B cell (primary cell): ENCODE measurements around the gene LRRC4C. TPM values are rescaled to one million over a fixed set of nuclear protein-coding genes. Genes with fewer than 3 reads are reported as not detected.
A peak's percentile ranks its signal among the peaks of the same experiment; 100 is the strongest.

Experiments
- ATAC-seq: fragments of 200-7000 bp; cut with Tn5 transposase; one replicate; pipeline ENCODE4 v1.10.0; 2021; ENCODE audit warnings: low read depth, mild to moderate bottlenecking, moderate number of reproducible peaks, moderate library complexity
- CTCF ChIA-PET: fragments of 350-600 bp; sonication (Branson Sonifier 250); formaldehyde crosslinking; loops from one replicate; lab custom pipeline; 2021; ENCODE audit warnings: antibody characterized with exemption, inconsistent platforms; lab: Charles Lee
- POLR2A ChIA-PET: fragments of 350-600 bp; sonication (Branson Sonifier 250); formaldehyde crosslinking; loops from one replicate; lab custom pipeline; 2021; ENCODE audit warnings: antibody characterized with exemption; lab: Charles Lee
- DNase-seq: peaks from one replicate; pipeline ENCODE4 v3.0.0; 2013
- H2AFZ ChIP-seq: 2 replicates; pipeline ENCODE4 v1.6.1; 2012; ENCODE audit warnings: mild to moderate bottlenecking, low read depth, low read length; ENCODE audit not compliant: insufficient read depth, poor library complexity, severe bottlenecking
- H3K27ac ChIP-seq, 2 donors: 1 replicate in 1 of 2; 2 replicates in 1 of 2; pipeline ENCODE4 v1.5.1; 2012 to 2013; ENCODE audit warnings: low read length in 2 of 2, mild to moderate bottlenecking in 2 of 2, moderate library complexity in 1 of 2
- H3K27me3 ChIP-seq, 4 experiments: fragments of 200-600 bp in 1 of 4; sonication (generic) in 1 of 4; replicated peaks in 1 of 4; 1 replicate in 2 of 4; 2 replicates in 2 of 4; pipeline versions ENCODE4 v1.6.1 to v1.7.0; 2013 to 2016; ENCODE audit warnings: low read length in 3 of 4, mild to moderate bottlenecking in 2 of 4, mixed read lengths in 1 of 4, moderate library complexity in 1 of 4; ENCODE audit not compliant: insufficient read depth in 4 of 4, control insufficient read depth in 3 of 4; ENCODE audit errors: control extremely low read depth in 1 of 4
- H3K36me3 ChIP-seq, 2 experiments: replicated peaks in 1 of 2; 1 replicate in 1 of 2; 2 replicates in 1 of 2; pipeline versions ENCODE4 v1.6.1 to v1.7.1; 2013; ENCODE audit warnings: low read length in 1 of 2; ENCODE audit not compliant: insufficient read depth in 2 of 2, control insufficient read depth in 1 of 2; ENCODE audit errors: control extremely low read depth in 1 of 2, extremely low read depth in 1 of 2
- H3K4me1 ChIP-seq, 2 donors: fragments of 200-600 bp in 1 of 2; sonication (generic) in 1 of 2; 1 replicate in 1 of 2; 2 replicates in 1 of 2; pipeline versions ENCODE4 v1.5.1 to v1.6.1; 2013 to 2017; ENCODE audit warnings: low read length in 2 of 2; ENCODE audit not compliant: control insufficient read depth in 2 of 2, insufficient read depth in 2 of 2
- H3K4me2 ChIP-seq: replicated peaks from 2 replicates; pipeline ENCODE3; 2012; ENCODE audit warnings: mild to moderate bottlenecking, low read depth, low read length; ENCODE audit not compliant: poor library complexity, severe bottlenecking
- H3K4me3 ChIP-seq, 5 experiments: fragments of 200-600 bp in 1 of 5; sonication (generic) in 1 of 5; 1 replicate in 3 of 5; 2 replicates in 2 of 5; pipeline versions ENCODE4 v1.5.1 to v1.7.0; 2011 to 2016; ENCODE audit warnings: low read length in 4 of 5, mild to moderate bottlenecking in 4 of 5, low read depth in 2 of 5, control low read depth in 1 of 5, moderate library complexity in 1 of 5; ENCODE audit not compliant: insufficient read depth in 1 of 5; ENCODE audit errors: control extremely low read depth in 1 of 5, extremely low read depth in 1 of 5
- H3K79me2 ChIP-seq: fragments of 200-600 bp; sonication (generic); one replicate; pipeline ENCODE4 v1.6.0; 2016; ENCODE audit warnings: low read length; ENCODE audit not compliant: control insufficient read depth, insufficient read depth
- H3K9ac ChIP-seq: fragments of 200-600 bp; sonication (generic); 2 replicates; pipeline ENCODE4 v1.6.1; 2017; ENCODE audit warnings: mild to moderate bottlenecking, low read length, moderate library complexity
- H3K9me3 ChIP-seq, 3 donors: one replicate each; pipeline versions ENCODE4 v1.6.1 to v1.7.1; 2013; ENCODE audit warnings: low read length in 2 of 3; ENCODE audit not compliant: control insufficient read depth in 2 of 3, insufficient read depth in 1 of 3; ENCODE audit errors: control extremely low read depth in 1 of 3
- H4K20me1 ChIP-seq: 2 replicates; pipeline ENCODE4 v1.6.0; 2012; ENCODE audit warnings: mild to moderate bottlenecking, low read length; ENCODE audit not compliant: insufficient read depth, control insufficient read depth, poor library complexity, severe bottlenecking
- H3K27ac Mint-ChIP-seq: one replicate; pipeline ENCODE4 v1.8.0; 2021; ENCODE audit warnings: mixed read lengths
- H3K27me3 Mint-ChIP-seq: one replicate; pipeline ENCODE4 v1.8.0; 2021; ENCODE audit warnings: mixed read lengths
- H3K4me1 Mint-ChIP-seq: one replicate; pipeline ENCODE4 v1.8.0; 2021; ENCODE audit warnings: mixed read lengths
- H3K4me3 Mint-ChIP-seq: one replicate; pipeline ENCODE4 v1.8.0; 2021; ENCODE audit warnings: mixed read lengths
- H3K9me3 Mint-ChIP-seq: one replicate; pipeline ENCODE4 v1.8.0; 2022; ENCODE audit warnings: mixed read lengths; ENCODE audit not compliant: insufficient read depth
- EZH2 ChIP-seq: IDR thresholded peaks from 2 replicates; pipeline ENCODE4 v1.6.1; 2012; ENCODE audit warnings: borderline replicate concordance, low read depth, mild to moderate bottlenecking, moderate library complexity, low read length; ENCODE audit not compliant: insufficient read depth, poor library complexity, severe bottlenecking
- WGBS: methylation state at CpG from one replicate; pipeline ENCODE4 v1.1.5; 2013; ENCODE audit warnings: missing lambda C conversion rate; ENCODE audit not compliant: insufficient coverage; 5-methylcytosine and 5-hydroxymethylcytosine counted together
- intact Hi-C: fragments of 100-400 bp; cut with micrococcal nuclease; formaldehyde crosslinking; loops from one replicate; pipeline ENCODE4 v1.10.0; 2022
- polyA plus RNA-seq: library from polyadenylated mRNA; depleted of rRNA; stranded (reverse); fragments of >200 nt; gene quantifications from 2 replicates; pipeline ENCODE4 v1.2.3, GENCODE V29; 2012
- total RNA-seq, 2 donors: library from RNA; stranded (reverse); fragments of 120-200 nt in 1 of 2; gene quantifications; 1 replicate in 1 of 2; 2 replicates in 1 of 2; pipeline versions ENCODE4 v1.2.3 to v1.2.4, GENCODE V29; 2013 to 2022
- TF ChIP-seq, protein P1 (sequence below): fragments of 200-600 bp; IDR thresholded peaks from one replicate; pipeline ENCODE4 v1.8.0; 2022; ENCODE audit warnings: antibody characterized with exemption, mild to moderate bottlenecking

Gene LRRC4C
- total and polyA plus RNA-seq, 2 donors (not counting 1 experiment from before 2014, with no cell fraction given), result 0.57 TPM; not detected in 1

DNA sequence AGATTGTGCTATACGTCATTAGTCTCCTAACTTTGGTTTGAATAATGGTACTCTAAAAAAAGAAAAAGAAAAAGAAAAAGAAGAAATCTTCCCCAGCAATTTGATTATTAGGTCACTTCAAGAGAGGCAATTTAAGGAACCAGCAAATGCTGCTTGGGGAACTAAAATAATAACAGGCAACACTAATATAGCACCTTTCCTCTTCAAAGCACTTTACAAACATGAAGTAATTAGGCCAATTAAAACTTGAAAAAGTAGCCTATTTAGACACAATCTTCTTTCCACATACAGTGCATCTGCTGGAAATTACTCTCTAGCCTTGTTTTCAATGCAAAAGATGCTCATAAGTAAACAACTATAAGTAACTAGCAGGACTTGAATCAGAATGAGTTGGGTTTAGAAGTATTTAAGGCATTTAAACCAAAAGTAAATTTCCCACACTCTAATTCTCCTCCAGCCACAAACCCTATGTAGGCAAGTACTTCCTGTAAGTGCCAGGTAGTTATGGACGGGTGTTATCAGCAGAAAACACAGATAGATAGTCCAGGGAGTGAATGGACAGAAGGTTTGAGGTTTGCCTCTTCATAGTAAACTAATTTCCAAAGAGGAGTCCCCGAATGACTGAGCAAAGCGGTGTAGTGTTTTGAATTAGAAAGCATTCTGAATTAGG lies 44.5 kb downstream of the LRRC4C start:
- DNase-seq (no peak), ATAC-seq (no peak)
- peaks cover 0 to 4% (median 1%) of the 10 kb centered on the region in 3 donors for H3K9me3 ChIP-seq
- CTCF ChIA-PET, result no interaction called here
- Mint-ChIP-seq H3K4me1 (peaks cover 25% of the 10 kb centered on the region), H3K4me3 (no peak overlapping the region), H3K27me3 (no peaks in the 10 kb centered on the region), H3K9me3 (no peaks in the 10 kb centered on the region), H3K27ac (peak overlapping the region; percentile 50)
- H3K79me2 ChIP-seq, result no peaks in the 10 kb centered on the region
- no peak overlapping the region for H3K9ac ChIP-seq
- no peak overlapping the region for H3K4me2 ChIP-seq
- no CpG with 5 or more reads among the region's 4 CpGs for WGBS
- no peaks in the 10 kb centered on the region for H3K27me3 ChIP-seq
- no peaks in the 10 kb centered on the region for H4K20me1 ChIP-seq
- POLR2A ChIA-PET, result no interaction called here
- no peak overlapping the region for H2AFZ ChIP-seq
- intact Hi-C loops, result no loop called here
- TF ChIP-seq EZH2, result no peak
- TF ChIP-seq, protein P1, sequence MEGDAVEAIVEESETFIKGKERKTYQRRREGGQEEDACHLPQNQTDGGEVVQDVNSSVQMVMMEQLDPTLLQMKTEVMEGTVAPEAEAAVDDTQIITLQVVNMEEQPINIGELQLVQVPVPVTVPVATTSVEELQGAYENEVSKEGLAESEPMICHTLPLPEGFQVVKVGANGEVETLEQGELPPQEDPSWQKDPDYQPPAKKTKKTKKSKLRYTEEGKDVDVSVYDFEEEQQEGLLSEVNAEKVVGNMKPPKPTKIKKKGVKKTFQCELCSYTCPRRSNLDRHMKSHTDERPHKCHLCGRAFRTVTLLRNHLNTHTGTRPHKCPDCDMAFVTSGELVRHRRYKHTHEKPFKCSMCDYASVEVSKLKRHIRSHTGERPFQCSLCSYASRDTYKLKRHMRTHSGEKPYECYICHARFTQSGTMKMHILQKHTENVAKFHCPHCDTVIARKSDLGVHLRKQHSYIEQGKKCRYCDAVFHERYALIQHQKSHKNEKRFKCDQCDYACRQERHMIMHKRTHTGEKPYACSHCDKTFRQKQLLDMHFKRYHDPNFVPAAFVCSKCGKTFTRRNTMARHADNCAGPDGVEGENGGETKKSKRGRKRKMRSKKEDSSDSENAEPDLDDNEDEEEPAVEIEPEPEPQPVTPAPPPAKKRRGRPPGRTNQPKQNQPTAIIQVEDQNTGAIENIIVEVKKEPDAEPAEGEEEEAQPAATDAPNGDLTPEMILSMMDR, result no peak
- H3K4me3 ChIP-seq, result no peak overlapping the region
- H3K4me1 ChIP-seq, result no peaks in the 10 kb centered on the region
- no peak overlapping the region for H3K27ac ChIP-seq
- no peaks in the 10 kb centered on the region for H3K36me3 ChIP-seq

GRCh38 chr11:41413843-41414242 lies 45.6 kb downstream of the LRRC4C start:
- peak overlapping the region; percentile 12 for H3K27ac Mint-ChIP-seq
- POLR2A ChIA-PET, result no interaction called here
- no peaks in the 10 kb centered on the region for H3K36me3 ChIP-seq
- no peak for TF ChIP-seq EZH2
- TF ChIP-seq, protein P1, result no peak
- no peaks in the 10 kb centered on the region for H3K4me1 ChIP-seq
- no peak overlapping the region for H3K4me3 ChIP-seq
- peaks cover 0 to 4% (median 1%) of the 10 kb centered on the region in 3 donors for H3K9me3 ChIP-seq
- intact Hi-C loops, result no loop called here
- no peaks in the 10 kb centered on the region for H4K20me1 ChIP-seq
- H3K79me2 ChIP-seq, result no peaks in the 10 kb centered on the region
- H3K4me2 ChIP-seq, result no peak overlapping the region
- no peak overlapping the region for H3K27ac ChIP-seq
- CTCF ChIA-PET, result interaction anchor here (0.7 kb wide), 1 partner anchor 47 kb away, joined by 3 read pairs; no protein-coding TSS in a partner anchor
- H3K9ac ChIP-seq, result no peak overlapping the region
- H3K4me1 Mint-ChIP-seq, result peaks cover 21% of the 10 kb centered on the region
- ATAC-seq (peak; percentile 49), DNase-seq (peak; percentile 2)
- peak overlapping the region; percentile 39 for H3K4me3 Mint-ChIP-seq
- 57% methylated on average over 1 of the region's 3 CpGs for WGBS
- H2AFZ ChIP-seq, result no peak overlapping the region
- no peaks in the 10 kb centered on the region for H3K9me3 Mint-ChIP-seq
- no peaks in the 10 kb centered on the region for H3K27me3 ChIP-seq
- H3K27me3 Mint-ChIP-seq, result no peaks in the 10 kb centered on the region
